Large intestine (tissue), 12 donors: ENCODE data around the gene ZNFX1. TPM values are rescaled to one million over a fixed set of nuclear protein-coding genes. Genes with fewer than 3 reads are reported as not detected.

Experiments used
- DNase-seq, 2 donors: peaks; one replicate each; pipeline versions ENCODE4 v3.0.0 to v3.0.0-alpha.2; 2013
- H3K27ac ChIP-seq: one replicate; pipeline ENCODE4 v1.5.1; 2013; ENCODE audit warnings: low read length
- H3K27me3 ChIP-seq: 2 replicates; pipeline ENCODE4 v1.6.1; 2013; ENCODE audit warnings: low read length; ENCODE audit not compliant: control insufficient read depth, insufficient read depth
- H3K36me3 ChIP-seq: 2 replicates; pipeline ENCODE4 v1.6.1; 2013; ENCODE audit warnings: low read length; ENCODE audit not compliant: control insufficient read depth, insufficient read depth
- H3K4me1 ChIP-seq: one replicate; pipeline ENCODE4 v1.6.1; 2013; ENCODE audit warnings: low read length; ENCODE audit not compliant: control insufficient read depth, insufficient read depth
- H3K4me3 ChIP-seq: one replicate; pipeline ENCODE4 v1.5.1; 2013; ENCODE audit warnings: low read length
- H3K9me3 ChIP-seq: one replicate; pipeline ENCODE4 v1.6.1; 2013; ENCODE audit warnings: mild to moderate bottlenecking, low read depth, low read length, moderate library complexity; ENCODE audit not compliant: control insufficient read depth
- WGBS: methylation state at CpG from one replicate; pipeline ENCODE4 v1.1.5; 2013; ENCODE audit warnings: low lambda C conversion rate; ENCODE audit not compliant: insufficient coverage; 5-methylcytosine and 5-hydroxymethylcytosine counted together
- long read RNA-seq, 11 donors: transcript quantifications; one replicate each; lab custom pipeline, GENCODE V29; 2026
- polyA plus RNA-seq: library from polyadenylated mRNA; unstranded; fragments of 120-200 nt; gene quantifications from one replicate; pipeline ENCODE4 v1.2.1, GENCODE V29; 2013

ZNFX1 gene
- polyA plus RNA-seq = 16.4 TPM
- long read RNA-seq, donor 1, partial matches to known transcripts = 139 of 585 reads
- long read RNA-seq, donor 1, other reads (novel, unspliced or antisense) = 446 of 585 reads
- long read RNA-seq, donor 2, partial matches to known transcripts = 0 of 1 reads
- long read RNA-seq, donor 2, other reads (novel, unspliced or antisense) = 0 of 1 reads
- long read RNA-seq, donor 3, partial matches to known transcripts = 2,714 of 2,906 reads
- long read RNA-seq, donor 3, other reads (novel, unspliced or antisense) = 192 of 2,906 reads
- long read RNA-seq, donor 4, partial matches to known transcripts = 87 of 139 reads
- long read RNA-seq, donor 4, other reads (novel, unspliced or antisense) = 52 of 139 reads
- long read RNA-seq, donor 5, partial matches to known transcripts = 125 of 501 reads
- long read RNA-seq, donor 5, other reads (novel, unspliced or antisense) = 376 of 501 reads
- long read RNA-seq, donor 6, partial matches to known transcripts = 1,347 of 1,900 reads
- long read RNA-seq, donor 6, other reads (novel, unspliced or antisense) = 553 of 1,900 reads
- long read RNA-seq, donor 7 = 0 reads
- long read RNA-seq, donor 8, partial matches to known transcripts = 896 of 1,643 reads
- long read RNA-seq, donor 8, other reads (novel, unspliced or antisense) = 747 of 1,643 reads
- long read RNA-seq, donor 9, partial matches to known transcripts = 1,255 of 1,847 reads
- long read RNA-seq, donor 9, other reads (novel, unspliced or antisense) = 592 of 1,847 reads
- long read RNA-seq, donor 10 = 0 reads
- long read RNA-seq, donor 11, partial matches to known transcripts = 295 of 1,022 reads
- long read RNA-seq, donor 11, other reads (novel, unspliced or antisense) = 727 of 1,022 reads

DNA sequence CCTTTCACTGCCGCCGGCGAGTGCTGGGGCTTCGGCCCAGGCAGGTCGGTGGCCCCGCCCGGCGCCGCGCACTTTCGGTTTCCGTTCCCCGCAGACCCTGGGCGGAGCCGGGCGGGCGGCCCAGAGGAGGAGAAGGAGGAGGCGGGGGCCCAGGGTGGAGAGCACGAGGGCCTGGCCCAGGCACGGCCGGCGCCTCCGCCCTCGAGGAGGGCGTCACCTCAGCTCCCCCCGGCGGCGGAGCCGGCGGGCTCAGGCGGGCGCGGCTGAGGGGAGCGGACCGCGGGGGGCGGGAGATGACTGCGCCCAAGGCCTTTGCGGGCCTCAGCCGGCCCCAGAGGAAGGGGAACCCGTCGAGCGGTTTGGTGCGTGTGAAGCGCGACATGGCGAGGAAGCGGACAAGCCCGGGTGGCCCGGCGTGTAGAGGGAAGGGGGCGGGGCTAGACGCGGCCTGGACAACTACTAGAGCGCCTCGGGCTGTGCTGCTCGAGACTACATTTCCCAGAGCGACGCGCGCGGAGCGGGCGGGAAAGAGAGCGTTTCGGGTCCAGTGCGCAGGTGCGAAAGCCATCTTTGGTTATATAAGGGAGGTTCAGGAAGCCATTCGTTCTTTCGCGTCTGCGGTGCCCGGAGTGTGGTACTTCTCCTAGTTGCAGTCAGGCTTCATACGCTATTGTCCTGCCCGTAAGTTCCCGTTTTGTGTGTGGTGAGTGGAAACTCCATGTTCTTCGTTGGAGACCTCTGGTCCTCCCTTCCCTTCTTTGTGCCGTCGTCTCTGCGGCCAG, at the start of gene ZNFX1:
TSS of gene ZNFX1 (minus strand) at position 22 of the 782 bp plus-strand sequence. CDS start 2,218 bp downstream, outside the sequence.
- Histone ChIP-seq H3K9me3 (peaks cover 27% of the 10 kb centered on the region), H3K36me3 (peaks cover 50% of the 10 kb centered on the region), H3K27me3 (no peaks in the 10 kb centered on the region), H3K4me1 (peaks cover 7% of the 10 kb centered on the region), H3K27ac (peak within 1 kb of the TSS; percentile 87), H3K4me3 (peak within 1 kb of the TSS; percentile 85)
- WGBS = no CpG with 5 or more reads among the region's 80 CpGs
- DNase-seq = peak; percentile 98 to 99

DNA sequence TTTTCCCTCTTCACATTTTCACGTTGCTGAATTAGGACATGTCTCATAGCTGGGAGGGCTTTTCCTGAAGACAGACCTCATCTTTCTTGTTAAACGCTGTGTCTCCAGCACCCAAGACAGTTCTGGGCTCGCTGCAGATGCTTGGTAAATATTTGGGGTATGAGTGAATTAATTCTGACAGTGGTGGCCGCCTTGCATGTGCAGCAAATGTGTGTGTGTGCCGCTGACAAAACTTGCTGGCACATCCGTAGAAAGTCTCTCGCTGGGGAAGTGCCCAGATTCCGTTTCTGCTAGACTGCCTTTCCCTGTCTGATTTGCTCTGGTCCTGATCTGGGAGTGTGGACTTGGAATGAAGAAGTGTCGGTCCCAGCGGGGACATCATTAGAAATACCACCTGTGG, 48.2 kb upstream of the ZNFX1 start:
- H3K4me3 ChIP-seq = no peak overlapping the region
- WGBS = no CpG with 5 or more reads among the region's 10 CpGs
- no peaks in the 10 kb centered on the region for H3K36me3 ChIP-seq
- DNase-seq = no peak
- no peaks in the 10 kb centered on the region for H3K4me1 ChIP-seq
- no peaks in the 10 kb centered on the region for H3K9me3 ChIP-seq
- no peak overlapping the region for H3K27ac ChIP-seq
- H3K27me3 ChIP-seq = peaks cover 26% of the 10 kb centered on the region

- H3K27me3 ChIP-seq = peaks cover 40% of the 10 kb centered on the region
- WGBS = 100% methylated on average over 1 of the region's 5 CpGs
- no peaks in the 10 kb centered on the region for H3K36me3 ChIP-seq
- no peaks in the 10 kb centered on the region for H3K9me3 ChIP-seq
- H3K4me3 ChIP-seq = no peak overlapping the region
- DNase-seq = no peak
- H3K27ac ChIP-seq = no peak overlapping the region
- H3K4me1 ChIP-seq = no peaks in the 10 kb centered on the region
Measured at GRCh38 chr20:49324306-49324705, 46.4 kb upstream of the ZNFX1 start.

DNA sequence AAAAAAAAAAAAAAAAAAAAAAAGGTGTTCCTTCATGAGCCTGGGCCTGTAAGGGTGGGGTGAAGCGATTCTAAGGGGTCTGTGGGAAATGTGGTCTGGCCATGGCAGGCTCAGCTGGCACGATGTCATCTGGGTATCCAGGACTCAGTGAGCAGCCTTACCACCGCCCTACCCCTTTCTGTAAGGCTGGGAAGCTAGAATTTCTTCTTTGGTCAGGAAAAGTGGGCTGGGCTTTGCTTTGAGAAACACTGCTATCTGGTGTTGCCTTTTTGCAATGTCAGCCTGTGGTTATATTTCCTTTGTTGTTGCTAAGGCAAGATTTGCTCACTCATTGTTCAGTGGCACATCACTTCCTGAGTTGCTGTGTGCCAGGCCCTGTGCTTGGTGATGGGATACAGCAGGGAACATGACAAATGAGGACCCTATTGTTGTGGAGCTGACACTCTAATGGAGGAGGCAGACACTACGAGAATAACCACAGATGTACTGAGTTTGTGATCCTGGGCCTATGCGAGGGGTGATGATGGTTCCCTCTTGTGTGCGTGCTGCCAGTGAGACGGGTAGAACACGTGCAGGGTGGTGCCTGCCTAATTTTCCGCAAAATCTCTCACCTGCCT, 45.9 kb upstream of the ZNFX1 start:
- Histone ChIP-seq H3K27me3 (peaks cover 42% of the 10 kb centered on the region), H3K9me3 (peaks cover 3% of the 10 kb centered on the region), H3K27ac (no peak overlapping the region), H3K4me3 (no peak overlapping the region), H3K36me3 (no peaks in the 10 kb centered on the region), H3K4me1 (peaks cover 1% of the 10 kb centered on the region)
- WGBS = no CpG with 5 or more reads among the region's 9 CpGs
- peak; percentile 23 to 43 for DNase-seq

GRCh38 chr20:49320460-49320859, 42.6 kb upstream of the ZNFX1 start:
- Histone ChIP-seq H3K27ac (no peak overlapping the region), H3K36me3 (no peaks in the 10 kb centered on the region), H3K4me3 (no peak overlapping the region), H3K9me3 (peaks cover 5% of the 10 kb centered on the region), H3K27me3 (peaks cover 60% of the 10 kb centered on the region), H3K4me1 (peaks cover 2% of the 10 kb centered on the region)
- WGBS = no CpG with 5 or more reads among the region's 1 CpG
- DNase-seq = no peak

DNA sequence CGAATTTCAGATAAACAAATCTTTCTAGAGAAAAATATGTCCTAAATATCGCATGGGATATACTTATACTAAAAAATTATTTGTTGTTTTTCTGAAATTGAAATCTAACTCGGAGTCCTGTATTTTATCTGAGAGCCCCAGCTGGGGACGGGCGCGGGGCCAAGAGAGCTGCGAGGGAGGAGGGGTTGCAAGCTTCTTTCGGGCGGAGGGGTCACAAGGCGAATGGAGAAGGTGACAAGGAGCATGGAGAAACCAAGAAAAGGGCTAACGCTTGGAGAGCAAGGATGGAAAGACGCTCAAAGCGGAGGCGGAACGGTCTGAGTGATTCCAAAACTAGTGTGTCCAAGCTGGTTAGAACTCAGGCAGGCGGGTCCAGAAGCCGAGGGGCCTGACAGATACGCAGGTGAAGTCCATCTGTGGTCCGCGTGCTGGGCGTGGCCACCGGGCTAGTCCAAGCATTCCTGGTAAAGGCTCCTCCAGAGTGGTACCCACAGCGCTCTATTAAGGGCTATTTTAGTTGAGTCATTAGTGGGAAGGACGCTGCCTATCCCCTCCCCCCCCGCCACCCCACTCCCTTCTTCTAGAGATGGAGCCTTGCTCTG, 41.5 kb upstream of the ZNFX1 start:
- H3K4me3 ChIP-seq = no peak overlapping the region
- H3K27me3 ChIP-seq = peaks cover 64% of the 10 kb centered on the region

DNA sequence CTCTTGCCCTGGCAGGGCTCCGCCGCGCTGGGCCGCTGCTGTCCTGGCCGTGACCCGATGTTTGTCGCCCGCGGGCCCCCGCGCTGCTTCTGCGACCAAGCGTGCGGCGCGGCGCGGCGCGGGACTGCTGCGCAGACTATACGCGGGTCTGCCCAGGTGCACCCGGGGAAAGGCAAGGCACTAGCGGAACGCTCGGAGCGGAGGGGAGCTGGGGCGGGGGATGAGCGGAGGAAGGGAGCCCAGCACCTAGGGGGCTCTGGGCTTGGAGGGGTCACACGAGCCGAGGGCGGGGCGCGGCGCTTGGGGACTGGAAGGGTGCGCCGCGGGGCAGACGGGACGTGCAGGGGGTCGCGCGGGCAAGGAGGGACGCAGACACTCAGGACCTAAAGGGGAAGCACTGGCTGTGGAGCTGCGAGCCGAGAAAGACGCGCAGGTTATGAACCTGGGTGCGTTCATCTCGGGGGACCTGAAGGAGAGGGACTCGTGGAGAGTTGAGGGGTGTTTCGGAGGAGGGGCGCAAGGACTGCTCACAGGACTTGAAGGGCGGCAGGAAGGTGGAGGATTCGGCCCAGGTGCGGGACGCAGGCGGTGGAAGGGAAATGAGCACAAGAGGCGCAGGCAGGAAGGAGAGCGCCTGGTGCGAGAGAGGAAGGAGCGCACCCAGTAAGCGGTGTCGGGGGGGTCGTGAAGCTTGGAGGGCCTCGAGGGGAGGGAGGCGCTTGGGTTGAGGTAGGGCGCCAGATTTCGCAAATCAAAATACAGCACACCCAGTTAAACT, 40.8 kb upstream of the ZNFX1 start:
- peak overlapping the region; percentile 11 for H3K4me3 ChIP-seq
- 0% methylated on average over 2 of the region's 70 CpGs for WGBS
- DNase-seq = peak in 1 of 2 donors; percentile 16

More for the DNA sequence above, 41.5 kb upstream of the ZNFX1 start:
- Histone ChIP-seq H3K36me3 (no peaks in the 10 kb centered on the region), H3K27ac (no peak overlapping the region), H3K4me1 (peaks cover 2% of the 10 kb centered on the region), H3K9me3 (peaks cover 5% of the 10 kb centered on the region)
- DNase-seq = no peak
- 0% methylated on average over 2 of the region's 25 CpGs for WGBS

GRCh38 chr20:49318091-49318429, 40.2 kb upstream of the ZNFX1 start:
- Histone ChIP-seq H3K27me3 (peaks cover 65% of the 10 kb centered on the region), H3K4me3 (no peak overlapping the region), H3K9me3 (peaks cover 5% of the 10 kb centered on the region), H3K4me1 (peaks cover 2% of the 10 kb centered on the region), H3K36me3 (no peaks in the 10 kb centered on the region), H3K27ac (no peak overlapping the region)
- no CpG with 5 or more reads among the region's 23 CpGs for WGBS
- DNase-seq = no peak

More for the DNA sequence above, 40.8 kb upstream of the ZNFX1 start:
- Histone ChIP-seq H3K36me3 (no peaks in the 10 kb centered on the region), H3K27me3 (peaks cover 65% of the 10 kb centered on the region), H3K4me1 (peaks cover 2% of the 10 kb centered on the region), H3K9me3 (peaks cover 5% of the 10 kb centered on the region), H3K27ac (no peak overlapping the region)

DNA sequence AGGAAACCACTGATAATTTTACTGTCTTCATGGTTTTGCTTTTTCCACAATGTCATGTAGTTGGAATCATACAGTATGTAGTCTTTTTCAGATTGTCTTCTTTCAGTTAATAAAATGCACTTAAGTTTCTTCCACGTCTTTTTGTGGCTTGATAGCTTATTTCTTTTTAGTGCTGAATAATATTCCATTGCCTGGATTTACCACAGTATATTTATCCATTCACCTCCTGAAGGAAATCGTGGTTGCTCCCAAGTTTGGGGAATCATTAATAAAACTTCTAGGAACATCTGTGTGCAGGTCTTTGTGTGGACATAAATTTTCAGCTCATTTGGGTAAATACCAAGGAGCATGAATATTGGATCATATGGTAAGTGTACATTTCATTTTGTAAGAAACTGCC, 38.8 kb upstream of the ZNFX1 start:
- H3K36me3 ChIP-seq = no peaks in the 10 kb centered on the region
- DNase-seq = no peak
- WGBS = no CpG with 5 or more reads among the region's 2 CpGs
- H3K9me3 ChIP-seq = peaks cover 5% of the 10 kb centered on the region
- H3K27me3 ChIP-seq = peaks cover 67% of the 10 kb centered on the region
- no peak overlapping the region for H3K4me3 ChIP-seq
- peaks cover 2% of the 10 kb centered on the region for H3K4me1 ChIP-seq
- H3K27ac ChIP-seq = no peak overlapping the region
